DOHH2 (cell line): ENCODE data around the gene PTX4.
A peak's percentile ranks its signal among the peaks of the same experiment; 100 is the strongest.

Source experiments
- H3F3A ChIP-seq: fragments of 200-600 bp; sonication (generic), shearing (Covaris generic); 2 replicates; pipeline ENCODE4 v1.6.0; 2016; ENCODE audit warnings: antibody characterized with exemption, mild to moderate bottlenecking; ENCODE audit not compliant: control insufficient read depth, insufficient read depth
- H3K27ac ChIP-seq: fragments of 200-600 bp; sonication (generic); 2 replicates; pipeline ENCODE4 v1.5.1; 2014; ENCODE audit warnings: low read depth, mild to moderate bottlenecking, low read length, moderate library complexity
- H3K27me3 ChIP-seq: fragments of 200-600 bp; sonication (generic); 2 replicates; pipeline ENCODE4 v1.6.1; 2014; ENCODE audit warnings: mild to moderate bottlenecking, low read length, mixed read lengths; ENCODE audit not compliant: control insufficient read depth
- H3K36me3 ChIP-seq: fragments of 200-600 bp; sonication (generic); 2 replicates; pipeline ENCODE4 v1.6.1; 2014; ENCODE audit warnings: mild to moderate bottlenecking, low read length, moderate library complexity, mixed read lengths; ENCODE audit not compliant: control insufficient read depth
- H3K4me1 ChIP-seq: fragments of 200-600 bp; sonication (generic); 2 replicates; pipeline ENCODE4 v1.6.1; 2014; ENCODE audit warnings: mild to moderate bottlenecking, low read length, mixed read lengths; ENCODE audit not compliant: control insufficient read depth
- H3K4me2 ChIP-seq: fragments of 200-600 bp; sonication (generic); 2 replicates; pipeline ENCODE4 v1.6.0; 2014; ENCODE audit warnings: mild to moderate bottlenecking, low read length, moderate library complexity
- H3K4me3 ChIP-seq: fragments of 200-600 bp; sonication (generic); 2 replicates; pipeline ENCODE4 v1.5.1; 2014; ENCODE audit warnings: mild to moderate bottlenecking, low read length, mixed read lengths
- H3K79me2 ChIP-seq: fragments of 200-600 bp; sonication (generic); 2 replicates; pipeline ENCODE4 v1.6.1; 2014; ENCODE audit warnings: mild to moderate bottlenecking, low read length, mixed read lengths; ENCODE audit not compliant: control insufficient read depth
- H3K9me2 ChIP-seq: fragments of 200-600 bp; sonication (generic); replicated peaks from 2 replicates; pipeline ENCODE4 v1.6.1; 2014; ENCODE audit warnings: mild to moderate bottlenecking, low read length, mixed read lengths; ENCODE audit not compliant: control insufficient read depth
- H3K9me3 ChIP-seq: fragments of 200-600 bp; sonication (generic); 2 replicates; pipeline ENCODE4 v1.6.1; 2014; ENCODE audit warnings: antibody characterized with exemption, low read length, mixed read lengths; ENCODE audit not compliant: control insufficient read depth, insufficient read depth
- H4K20me1 ChIP-seq: fragments of 200-600 bp; sonication (generic); 2 replicates; pipeline ENCODE4 v1.6.0; 2014; ENCODE audit warnings: low read depth, mild to moderate bottlenecking, antibody characterized with exemption, low read length, moderate library complexity; ENCODE audit not compliant: control insufficient read depth, insufficient read depth
- CTCF ChIP-seq: fragments of 200-600 bp; sonication (generic); IDR thresholded peaks from one replicate; pipeline ENCODE4 v1.5.1; 2014; ENCODE audit warnings: antibody characterized with exemption, mild to moderate bottlenecking, low read depth, low read length; ENCODE audit not compliant: poor library complexity, severe bottlenecking
- EZH2phosphoT487 ChIP-seq: fragments of 200-600 bp; sonication (generic); IDR thresholded peaks from 2 replicates; pipeline ENCODE4 v1.6.1; 2017; ENCODE audit warnings: borderline replicate concordance, mild to moderate bottlenecking, antibody characterized with exemption, low read length, moderate library complexity, mixed read lengths

The PTX4 gene

GRCh38 chr16:1459967-1460366, 28.8 kb downstream of the PTX4 start:
- Histone ChIP-seq H3K27me3 (no peaks in the 10 kb centered on the region), H3K9me2 (no peaks in the 10 kb centered on the region), H3K4me1 (peaks cover 24% of the 10 kb centered on the region), H4K20me1 (no peaks in the 10 kb centered on the region), H3K27ac (peak overlapping the region; percentile 46), H3K4me2 (0 out of 2 replicates have a peak overlapping the region, but pooled peaks have one; percentile 11), H3K4me3 (no peak overlapping the region), H3K36me3 (peaks cover 28% of the 10 kb centered on the region), H3K9me3 (no peaks in the 10 kb centered on the region), H3F3A (no peaks in the 10 kb centered on the region), H3K79me2 (no peaks in the 10 kb centered on the region)
- TF ChIP-seq CTCF (no peak), EZH2phosphoT487 (no peak)

DNA sequence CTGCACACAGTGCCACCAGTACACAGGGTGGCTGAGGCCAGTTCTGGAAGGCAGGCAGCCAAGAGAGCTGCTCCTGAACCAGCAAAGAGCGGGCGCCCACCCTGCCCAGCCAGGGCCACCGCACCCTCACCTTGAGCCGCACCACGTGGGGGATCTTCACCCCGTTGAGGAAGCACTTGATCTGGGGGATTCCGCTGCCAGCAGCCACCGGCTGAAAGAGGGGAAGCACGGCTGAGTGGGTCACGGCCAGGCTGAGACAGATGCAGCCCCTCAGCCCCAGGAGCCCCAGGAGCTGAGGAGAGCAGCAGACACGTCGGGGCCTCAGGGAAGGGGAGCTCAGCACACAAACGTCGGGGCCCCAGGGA, 29.8 kb downstream of the PTX4 start:
- Histone ChIP-seq H3K27ac (peak overlapping the region; percentile 46), H3K27me3 (no peaks in the 10 kb centered on the region), H3K4me3 (0 out of 2 replicates have a peak overlapping the region, but pooled peaks have one; percentile 11), H4K20me1 (no peaks in the 10 kb centered on the region), H3K4me1 (peaks cover 24% of the 10 kb centered on the region), H3F3A (no peaks in the 10 kb centered on the region), H3K9me2 (no peaks in the 10 kb centered on the region), H3K4me2 (peak overlapping the region; percentile 40), H3K9me3 (no peaks in the 10 kb centered on the region), H3K36me3 (peaks cover 28% of the 10 kb centered on the region), H3K79me2 (no peaks in the 10 kb centered on the region)
- TF ChIP-seq EZH2phosphoT487, result no peak
- no peak for TF ChIP-seq CTCF

DNA sequence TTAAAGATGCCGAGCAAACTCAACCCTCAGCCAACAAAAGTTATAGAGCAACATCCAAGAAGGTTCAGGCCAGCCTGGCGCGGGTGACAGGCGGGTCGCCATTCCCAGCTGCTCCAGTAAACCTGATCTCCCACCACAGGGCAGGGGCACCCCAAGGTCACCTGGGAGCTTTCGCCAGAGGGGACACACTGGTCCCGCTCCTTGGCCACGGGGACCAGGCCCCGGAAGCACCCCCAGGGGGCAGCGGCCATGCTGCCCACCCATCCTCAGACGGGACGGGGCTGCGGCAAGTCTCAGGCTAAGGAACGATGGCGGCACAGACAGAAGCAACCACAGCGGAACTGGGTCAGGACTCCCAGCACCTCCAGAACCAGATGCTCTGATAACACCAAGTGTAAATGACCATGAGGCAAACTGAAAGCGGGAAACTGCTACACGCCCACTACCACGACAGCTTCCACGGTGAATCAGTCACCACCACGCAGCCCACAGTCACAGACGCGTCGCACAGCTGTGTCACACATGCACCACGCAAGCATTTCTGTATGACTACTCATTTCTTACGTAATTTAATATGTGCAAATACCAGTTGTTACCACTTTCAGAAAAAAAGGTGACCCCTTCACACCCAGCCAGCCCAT, 30.3 kb downstream of the PTX4 start:
- Histone ChIP-seq H3K9me2 (no peaks in the 10 kb centered on the region), H3K27ac (peak overlapping the region; percentile 46), H3F3A (no peaks in the 10 kb centered on the region), H3K36me3 (peaks cover 33% of the 10 kb centered on the region), H3K4me3 (no peak overlapping the region), H3K4me2 (peak overlapping the region; percentile 40), H3K27me3 (no peaks in the 10 kb centered on the region), H3K79me2 (no peaks in the 10 kb centered on the region), H3K4me1 (peaks cover 24% of the 10 kb centered on the region), H4K20me1 (no peaks in the 10 kb centered on the region), H3K9me3 (no peaks in the 10 kb centered on the region)
- TF ChIP-seq EZH2phosphoT487 (no peak), CTCF (no peak)
